GM23338 (cell line): ENCODE measurements around the gene GAL3ST2. TPM values are rescaled to one million over a fixed set of nuclear protein-coding genes. Genes with fewer than 3 reads are reported as not detected.
"Not testable (repeated sequence)": the region's sequence is repeated elsewhere in the genome, so short reads cannot be mapped to it uniquely, and the experiment has no call there.

ENCODE experiments used
- ATAC-seq: fragments of 200-7000 bp; cut with Tn5 transposase; 3 replicates; pipeline ENCODE4 v1.9.1; 2020
- DNase-seq: peaks from one replicate; pipeline ENCODE4 v3.0.0-alpha.2; 2015; ENCODE audit warnings: low spot score
- H2AFZ ChIP-seq: fragments of 200-600 bp; sonication (generic); 2 replicates; pipeline ENCODE4 v1.8.0; 2016; ENCODE audit warnings: antibody characterized with exemption, mild to moderate bottlenecking, moderate library complexity
- H3F3A ChIP-seq: fragments of 200-600 bp; sonication (generic); replicated peaks from 2 replicates; pipeline ENCODE4 v1.8.0; 2017; ENCODE audit warnings: antibody characterized with exemption, mixed run types, low read depth
- H3K27ac ChIP-seq: fragments of 200-600 bp; sonication (generic); 2 replicates; pipeline ENCODE4 v1.6.1; 2016; ENCODE audit warnings: low read depth
- H3K27me3 ChIP-seq: fragments of 200-600 bp; sonication (generic); 2 replicates; pipeline ENCODE4 v1.8.0; 2016; ENCODE audit warnings: mild to moderate bottlenecking, mixed run types, moderate library complexity; ENCODE audit not compliant: insufficient read depth
- H3K36me3 ChIP-seq: fragments of 200-600 bp; sonication (generic); 2 replicates; pipeline ENCODE4 v1.8.0; 2016; ENCODE audit warnings: mild to moderate bottlenecking; ENCODE audit not compliant: insufficient read depth
- H3K4me1 ChIP-seq: fragments of 200-600 bp; sonication (generic); 2 replicates; pipeline ENCODE4 v1.8.0; 2016; ENCODE audit warnings: mild to moderate bottlenecking, moderate library complexity; ENCODE audit not compliant: insufficient read depth
- H3K4me2 ChIP-seq: fragments of 200-600 bp; sonication (generic); 2 replicates; pipeline ENCODE4 v1.7.1; 2017; ENCODE audit warnings: mixed run types
- H3K4me3 ChIP-seq: fragments of 200-600 bp; sonication (generic); 2 replicates; pipeline ENCODE4 v1.6.1; 2016; ENCODE audit warnings: mixed run types
- H3K79me2 ChIP-seq: fragments of 200-600 bp; sonication (generic); replicated peaks from 2 replicates; pipeline ENCODE4 v1.8.0; 2017; ENCODE audit warnings: mild to moderate bottlenecking; ENCODE audit not compliant: insufficient read depth
- H3K9me2 ChIP-seq: fragments of 200-600 bp; sonication (generic); 2 replicates; pipeline ENCODE4 v1.8.0; 2017; ENCODE audit not compliant: insufficient read depth
- H4K20me1 ChIP-seq: fragments of 200-600 bp; sonication (generic); replicated peaks from 2 replicates; pipeline ENCODE4 v1.8.0; 2017; ENCODE audit warnings: mild to moderate bottlenecking; ENCODE audit not compliant: insufficient read depth
- H3K27ac Mint-ChIP-seq: 2 replicates; pipeline ENCODE4 v1.8.0; 2020; ENCODE audit warnings: inconsistent platforms, mild to moderate bottlenecking, moderate library complexity, mixed read lengths
- H3K27me3 Mint-ChIP-seq: 3 replicates; pipeline ENCODE4 v1.8.0; 2022; ENCODE audit warnings: low read depth, mild to moderate bottlenecking, moderate library complexity, mixed read lengths, inconsistent platforms; ENCODE audit not compliant: insufficient read depth, poor library complexity
- H3K36me3 Mint-ChIP-seq: 3 replicates; pipeline ENCODE4 v1.8.0; 2021; ENCODE audit warnings: low read depth, mild to moderate bottlenecking, inconsistent platforms, moderate library complexity, mixed read lengths
- H3K4me1 Mint-ChIP-seq: 3 replicates; pipeline ENCODE4 v1.8.0; 2020; ENCODE audit warnings: mild to moderate bottlenecking, inconsistent platforms, mixed read lengths
- H3K4me3 Mint-ChIP-seq: 3 replicates; pipeline ENCODE4 v1.8.0; 2021; ENCODE audit warnings: moderate library complexity, mild to moderate bottlenecking, inconsistent platforms, mixed read lengths
- H3K9me3 Mint-ChIP-seq: 3 replicates; pipeline ENCODE4 v1.8.0; 2020; ENCODE audit warnings: moderate library complexity, mild to moderate bottlenecking, inconsistent platforms, mixed read lengths
- CTCF ChIP-seq, 2 experiments: fragments of 200-600 bp in 1 of 2; sonication (generic) in 1 of 2; conservative IDR thresholded peaks; 2 replicates each; pipeline versions ENCODE4 v1.5.1 to v1.6.1; 2016 to 2017; ENCODE audit warnings: antibody characterized with exemption in 2 of 2, low read depth in 2 of 2, mild to moderate bottlenecking in 2 of 2, moderate library complexity in 1 of 2
- EZH2 ChIP-seq: fragments of 200-600 bp; sonication (generic); IDR thresholded peaks from one replicate; pipeline ENCODE4 v1.8.0; 2017; ENCODE audit warnings: antibody characterized with exemption, mild to moderate bottlenecking, low read depth; ENCODE audit not compliant: unreplicated experiment
- NANOG ChIP-seq: IDR thresholded peaks from 2 replicates; pipeline ENCODE4 v1.6.1; 2016; ENCODE audit warnings: antibody characterized with exemption, borderline replicate concordance
- ZNF462 ChIP-seq: fragments of 250-450 bp; sonication (Bioruptor Pico); IDR thresholded peaks from 2 replicates; pipeline ENCODE4 v1.5.0; 2020; ENCODE audit warnings: mild to moderate bottlenecking, moderate library complexity
- polyA plus RNA-seq: library from polyadenylated mRNA; unstranded; fragments of >200 nt; fragmentation: Nextera tagmentation; extraction: Ambion mirVana; gene quantifications from 2 replicates; pipeline ENCODE4 v1.2.1, GENCODE V29; 2016
- total RNA-seq: library from RNA; depleted of rRNA; stranded (reverse); fragments of >200 nt; shearing (Covaris generic); gene quantifications from 2 replicates; pipeline ENCODE4 v1.2.3, GENCODE V29; 2014

GAL3ST2 gene
- total and polyA plus RNA-seq, 2 experiments from 2014 or later: 0.19 to 0.24 TPM

GRCh38 chr2:241804326-241805229 lies 28.0 kb downstream of the GAL3ST2 start:
- Histone ChIP-seq H3K4me2 (peak overlapping the region; percentile 83), H3F3A (peaks cover 11% of the 10 kb centered on the region; the same call in 1 of the 2 replicates), H3K27ac (no peak overlapping the region), H3K9me2 (no peaks in the 10 kb centered on the region), H3K79me2 (no peaks in the 10 kb centered on the region), H3K36me3 (no peaks in the 10 kb centered on the region), H2AFZ (peak overlapping the region; percentile 88), H3K4me1 (peaks cover 16% of the 10 kb centered on the region; the same call in 1 of the 2 replicates), H3K27me3 (peaks cover 23% of the 10 kb centered on the region), H4K20me1 (no peaks in the 10 kb centered on the region), H3K4me3 (peak overlapping the region; percentile 62)
- TF ChIP-seq EZH2 (peak; percentile 9), CTCF (conservative IDR thresholded peaks at IDR 0.05; ENCODE audit: low read depth in 2 of 2) (peak; percentile 19 to 48; a peak in 3 of 4 replicates), NANOG (no peak), ZNF462 (CRISPR knock-in tag) (no peak)
- ATAC-seq (peak; percentile 7), DNase-seq (peak; percentile 59)
- Mint-ChIP-seq H3K4me3 (peak overlapping the region; percentile 50; the same call in 2 of the 3 replicates), H3K36me3 (no peaks in the 10 kb centered on the region; the same call in 2 of the 3 replicates), H3K4me1 (peaks cover 14% of the 10 kb centered on the region), H3K27ac (no peak overlapping the region), H3K9me3 (no peaks in the 10 kb centered on the region), H3K27me3 (peaks cover 33% of the 10 kb centered on the region)

GRCh38 chr2:241806217-241806616 lies 29.6 kb downstream of the GAL3ST2 start:
- H3K9me2 ChIP-seq, ATAC-seq, H3K9me3 Mint-ChIP-seq, H3K36me3 ChIP-seq, DNase-seq, H3K27ac ChIP-seq, H3K27ac Mint-ChIP-seq, H3K36me3 Mint-ChIP-seq, H2AFZ ChIP-seq, H3K4me3 ChIP-seq, H3K79me2 ChIP-seq, H3K4me2 ChIP-seq, H4K20me1 ChIP-seq, H3K4me3 Mint-ChIP-seq: not testable (repeated sequence)
- Mint-ChIP-seq H3K27me3 (peaks cover 26% of the 10 kb centered on the region), H3K4me1 (peaks cover 14% of the 10 kb centered on the region)
- peaks cover 23% of the 10 kb centered on the region for H3K27me3 ChIP-seq
- H3F3A ChIP-seq: peaks cover 11% of the 10 kb centered on the region; the same call in 1 of the 2 replicates
- H3K4me1 ChIP-seq: peaks cover 16% of the 10 kb centered on the region; the same call in 1 of the 2 replicates
